Transverse colon (tissue), 4 donors: ENCODE measurements around the gene NEURL1.

Experiments used
- CTCF ChIP-seq, 5 experiments: fragments of 200-600 bp in 3 of 5; fragments of 450-650 bp in 2 of 5; sonication (generic) in 3 of 5; IDR thresholded peaks; 1 replicate in 2 of 5; 2 replicates in 3 of 5; pipeline ENCODE4 v1.5.1; 2016 to 2017; ENCODE audit warnings: antibody characterized with exemption in 5 of 5, inconsistent platforms in 3 of 5, mild to moderate bottlenecking in 2 of 5, moderate library complexity in 1 of 5
- EP300 ChIP-seq: sonication (generic); formaldehyde crosslinking; IDR thresholded peaks from one replicate; pipeline ENCODE4 v1.6.1; 2017; ENCODE audit warnings: antibody characterized with exemption, low read depth
- POLR2A ChIP-seq: fragments of 450-650 bp; IDR thresholded peaks from one replicate; pipeline ENCODE4 v1.6.1; 2016; ENCODE audit warnings: antibody characterized with exemption, mild to moderate bottlenecking, moderate library complexity
- POLR2AphosphoS5 ChIP-seq, 3 donors: sonication (generic); formaldehyde crosslinking; IDR thresholded peaks; one replicate each; pipeline ENCODE4 v1.6.1; 2016; ENCODE audit warnings: antibody characterized with exemption in 3 of 3

DNA sequence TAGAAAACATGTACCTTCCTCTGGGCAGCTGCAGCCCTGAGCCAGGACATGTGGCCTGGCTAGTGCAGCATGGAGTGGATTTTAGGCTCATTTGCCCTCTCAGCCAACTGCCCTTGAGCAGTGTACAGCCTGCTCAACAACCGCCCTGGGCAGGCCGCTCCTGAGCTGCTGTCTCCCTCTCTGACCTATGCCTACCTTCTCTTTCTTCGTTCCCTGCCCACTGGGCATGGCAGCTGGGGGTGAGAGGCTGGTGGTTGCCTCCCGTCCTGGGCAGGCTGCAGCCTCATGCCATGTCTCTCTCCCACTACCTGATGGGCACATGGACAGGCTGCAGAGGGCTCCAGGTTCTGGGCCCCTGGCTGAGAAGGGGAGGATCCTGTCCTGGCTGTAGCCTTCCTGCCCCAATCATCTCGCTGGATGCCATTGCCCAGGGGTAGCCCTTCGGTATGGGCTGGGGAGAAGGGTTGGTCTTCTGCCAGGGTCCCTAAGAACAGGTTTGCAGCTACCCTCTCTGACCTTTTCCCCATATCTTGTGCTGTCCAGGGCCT lies 97.3 kb downstream of the NEURL1 start:
- TF ChIP-seq CTCF (IDR thresholded peaks at IDR 0.05) = no peak
- TF ChIP-seq EP300 = no peak
- no peak for TF ChIP-seq POLR2A
- TF ChIP-seq POLR2AphosphoS5 (IDR thresholded peaks at IDR 0.05) = no peak
